K562 (cell line): ENCODE measurements around the gene XPO6. TPM values are rescaled to one million over a fixed set of nuclear protein-coding genes. Genes with fewer than 3 reads are reported as not detected.
A peak's percentile ranks its signal among the peaks of the same experiment; 100 is the strongest.

Experiments used
- BACH1 ChIP-seq: fragments of 200-800 bp; sonication (Bioruptor generic); IDR thresholded peaks from 2 replicates; pipeline ENCODE4 v1.6.1; 2016; ENCODE audit warnings: missing genetic modification characterization, missing compliant biosample characterization
- FOXA1 ChIP-seq: fragments of 450-650 bp; IDR thresholded peaks from 2 replicates; pipeline ENCODE4 v1.6.1; 2016; ENCODE audit warnings: mild to moderate bottlenecking, borderline replicate concordance
- GABPB1 ChIP-seq: sonication (generic); formaldehyde crosslinking; IDR thresholded peaks from 2 replicates; pipeline ENCODE4 v1.8.0; 2022; ENCODE audit warnings: mild to moderate bottlenecking, missing genetic modification reagents
- KDM5B ChIP-seq: fragments of 200-600 bp; sonication (generic); IDR thresholded peaks from 2 replicates; pipeline ENCODE4 v1.6.1; 2012; ENCODE audit warnings: low read depth, mild to moderate bottlenecking, moderate library complexity, low read length, control low read depth, inconsistent platforms; ENCODE audit not compliant: insufficient replicate concordance
- MCM5 ChIP-seq: fragments of 450-650 bp; IDR thresholded peaks from 2 replicates; pipeline ENCODE4 v1.6.1; 2016; ENCODE audit warnings: low read depth
- NR1H2 ChIP-seq: sonication (generic); formaldehyde crosslinking; IDR thresholded peaks from 2 replicates; pipeline ENCODE4 v1.4.0; 2020; ENCODE audit warnings: mild to moderate bottlenecking, missing genetic modification reagents
- RBBP5 ChIP-seq: fragments of 200-600 bp; sonication (generic); IDR thresholded peaks from 2 replicates; pipeline ENCODE4 v1.6.1; 2012; ENCODE audit warnings: borderline replicate concordance, mild to moderate bottlenecking, low read length, control low read depth, inconsistent platforms; ENCODE audit not compliant: insufficient read depth, poor library complexity, severe bottlenecking
- RBM39 ChIP-seq: fragments of 200-400 bp; formaldehyde crosslinking; optimal IDR thresholded peaks from 2 replicates; pipeline ENCODE3; 2018; ENCODE audit warnings: low read depth, low read length
- SIN3B ChIP-seq: fragments of 450-650 bp; IDR thresholded peaks from 2 replicates; pipeline ENCODE4 v1.6.1; 2017; ENCODE audit warnings: low read depth, mild to moderate bottlenecking, moderate library complexity
- SMAD2 ChIP-seq: fragments of 150-350 bp; IDR thresholded peaks from 2 replicates; pipeline ENCODE4 v1.6.1; 2014; ENCODE audit warnings: low read depth, mild to moderate bottlenecking, low read length
- TAF7 ChIP-seq: fragments of 450-650 bp; IDR thresholded peaks from 2 replicates; pipeline ENCODE4 v1.6.1; 2016; ENCODE audit warnings: missing genetic modification characterization, missing compliant biosample characterization
- ZBTB1 ChIP-seq: sonication (generic); formaldehyde crosslinking; IDR thresholded peaks from 2 replicates; pipeline ENCODE4 v1.8.1; 2023; ENCODE audit warnings: missing genetic modification reagents, low read depth, mild to moderate bottlenecking, borderline replicate concordance
- ZNF121 ChIP-seq: sonication (generic); formaldehyde crosslinking; conservative IDR thresholded peaks from 2 replicates; pipeline ENCODE4 v1.8.0; 2022; ENCODE audit warnings: missing genetic modification reagents
- ZNF263 ChIP-seq: sonication (generic); formaldehyde crosslinking; IDR thresholded peaks from 2 replicates; pipeline ENCODE4 v1.8.0; 2022; ENCODE audit warnings: mild to moderate bottlenecking, missing genetic modification reagents, borderline replicate concordance
- ZNF408 ChIP-seq: fragments of 250-450 bp; sonication (Bioruptor Pico); IDR thresholded peaks from 2 replicates; pipeline ENCODE4 v1.4.0; 2020; ENCODE audit warnings: low read depth, mild to moderate bottlenecking, moderate library complexity
- ZNF668 ChIP-seq: fragments of 250-450 bp; sonication (Bioruptor Pico); IDR thresholded peaks from 2 replicates; pipeline ENCODE4 v1.8.0; 2022; ENCODE audit warnings: mild to moderate bottlenecking, inconsistent platforms
- ZNF695 ChIP-seq: fragments of 450-650 bp; formaldehyde crosslinking; IDR thresholded peaks from 2 replicates; pipeline ENCODE4 v1.4.0; 2020; ENCODE audit warnings: mild to moderate bottlenecking, moderate library complexity
- polyA plus RNA-seq, 8 experiments: library from polyadenylated mRNA; depleted of rRNA in 4 of 8; stranded (reverse) in 5 of 8; unstranded in 3 of 8; fragments of >200 nt; fragmentation: Nextera tagmentation in 2 of 8; fragmentation: Illumina TruSeq in 1 of 8; extraction: Ambion mirVana in 2 of 8; extraction: Trizol in 1 of 8; gene quantifications; 2 replicates each; pipeline versions ENCODE4 v1.2.1 to v1.2.3, GENCODE V29; 2011 to 2014; ENCODE audit warnings: inconsistent platforms in 1 of 8, missing spikeins in 1 of 8
- total RNA-seq, 7 experiments: library from RNA; depleted of rRNA in 6 of 7; stranded (reverse); fragments of >200 nt in 6 of 7; fragmentation: Illumina TruSeq in 2 of 7; extraction: Trizol in 2 of 7; gene quantifications; 2 replicates each; pipeline versions ENCODE4 v1.2.1 to v1.2.3, GENCODE V29; 2011 to 2021; ENCODE audit warnings: low replicate concordance in 1 of 7
- TF ChIP-seq, protein P1 (sequence below): fragments of 250-450 bp; sonication (Bioruptor Pico); IDR thresholded peaks from 2 replicates; pipeline ENCODE4 v1.5.0; 2021; ENCODE audit warnings: mild to moderate bottlenecking, moderate library complexity
- TF ChIP-seq, protein P2 (sequence below): fragments of 450-650 bp; conservative IDR thresholded peaks from 2 replicates; pipeline ENCODE4 v1.6.1; 2016; ENCODE audit warnings: missing genetic modification characterization, low read depth, mild to moderate bottlenecking, missing compliant biosample characterization, moderate library complexity
- TF ChIP-seq, protein P3 (sequence below): fragments of 250-450 bp; sonication (Bioruptor Pico); IDR thresholded peaks from 2 replicates; pipeline ENCODE4 v1.5.0; 2021

XPO6 gene
- total and polyA plus RNA-seq, 9 of the 15 experiments (the other 6 are each of a cell fraction or from before 2014, with no cell fraction given) = 11.2 to 196 (median 119) TPM

DNA sequence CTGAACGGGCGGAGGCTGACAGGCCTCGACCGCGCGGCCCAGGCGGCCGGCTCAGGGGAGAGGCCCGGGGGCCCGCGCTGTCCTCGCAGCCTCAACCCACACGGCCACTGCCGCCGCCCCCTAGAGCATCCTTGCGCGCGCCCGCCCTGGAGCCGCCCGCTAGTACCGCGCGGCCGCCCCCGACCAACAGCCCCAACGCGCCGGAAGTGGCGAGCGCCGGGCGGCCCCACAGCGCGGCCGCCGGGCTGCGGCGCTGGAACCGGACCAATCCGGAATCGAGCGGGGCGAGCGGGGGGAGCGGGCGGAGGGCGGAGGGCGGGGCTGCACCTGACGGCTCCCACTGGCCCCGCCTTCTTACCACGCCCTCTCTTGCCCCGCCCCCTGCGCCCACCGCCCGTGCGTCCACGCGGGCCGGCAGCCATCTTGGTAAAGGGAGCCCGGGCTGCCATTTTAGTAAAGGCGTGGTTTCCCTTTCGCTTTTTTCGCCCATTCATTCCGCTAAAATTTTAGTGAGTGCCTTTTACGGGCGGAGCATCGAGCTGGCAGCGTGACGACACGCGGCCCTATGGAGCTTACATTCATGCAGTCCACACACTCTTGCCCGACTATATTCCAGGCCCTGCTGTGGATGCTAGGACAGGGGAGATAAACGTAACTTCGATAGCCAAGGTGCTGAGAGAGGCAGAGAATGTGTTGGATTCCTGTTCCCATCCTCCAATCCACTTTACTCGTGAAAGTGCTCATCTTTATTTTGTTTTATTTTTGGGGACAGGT is at the start of gene XPO6 (continued):
- TF ChIP-seq, protein P1, sequence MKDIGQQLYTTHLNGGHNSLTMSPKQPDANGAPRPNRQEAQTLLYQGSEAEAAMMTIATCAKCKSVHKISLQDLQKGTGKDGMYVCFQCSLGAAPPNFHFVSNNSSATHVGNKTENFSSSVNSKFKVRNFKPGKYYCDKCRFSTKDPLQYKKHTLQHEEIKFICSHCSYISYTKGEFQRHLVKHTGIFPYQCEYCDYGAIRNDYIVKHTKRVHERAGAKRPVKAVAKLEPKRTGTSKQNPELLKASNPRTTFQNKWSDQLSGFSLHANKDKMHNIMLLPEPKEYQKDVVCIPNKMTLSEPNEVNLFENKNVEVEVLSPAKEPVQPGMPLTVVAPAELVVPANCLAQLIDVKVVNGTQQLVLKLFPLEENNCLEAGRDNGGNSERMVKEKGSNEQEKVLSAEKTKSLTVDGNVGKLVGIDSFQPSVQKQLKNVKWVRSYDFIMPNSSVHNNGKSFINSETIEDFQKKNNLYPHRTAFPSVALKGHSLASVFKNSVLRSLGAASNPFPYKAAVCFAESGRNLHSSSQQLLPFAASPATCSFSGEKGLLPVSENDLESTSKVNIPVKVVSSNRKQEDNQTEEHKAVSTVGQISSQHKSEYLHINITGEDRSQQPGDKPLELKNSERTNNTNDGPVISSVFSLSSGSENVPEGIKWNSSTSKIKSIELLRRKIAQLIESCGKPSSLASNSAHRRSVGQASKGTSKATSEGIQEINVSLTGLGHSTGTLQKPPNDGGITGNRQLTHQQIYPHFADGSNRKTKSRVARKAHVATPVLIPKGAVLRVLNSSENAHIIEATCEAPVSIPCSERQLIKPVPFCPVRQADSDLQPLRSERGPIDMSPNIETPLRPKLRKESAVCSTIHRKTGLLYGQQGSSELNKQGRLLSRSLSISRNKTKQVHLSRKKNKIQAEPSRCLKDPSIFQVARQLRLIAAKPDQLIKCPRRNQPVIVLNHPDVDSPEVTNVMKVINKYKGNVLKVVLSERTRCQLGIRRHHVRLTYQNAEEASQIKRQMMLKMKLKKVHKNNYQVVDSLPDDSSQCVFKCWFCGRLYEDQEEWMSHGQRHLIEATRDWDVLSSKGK = no peak
- TF ChIP-seq RBBP5 = peak; percentile 70
- TF ChIP-seq FOXA1 = no peak
- no peak for TF ChIP-seq ZNF263
- peak; percentile 21 for TF ChIP-seq KDM5B
- no peak for TF ChIP-seq SMAD2
- TF ChIP-seq NR1H2 (CRISPR knock-in tag) = no peak
- peak; percentile 35; the same call in 1 of the 2 replicates for TF ChIP-seq GABPB1 (CRISPR knock-in tag)
- no peak for TF ChIP-seq ZNF121 (CRISPR knock-in tag)
- no peak for TF ChIP-seq ZNF695 (CRISPR knock-in tag)
- TF ChIP-seq, protein P2, sequence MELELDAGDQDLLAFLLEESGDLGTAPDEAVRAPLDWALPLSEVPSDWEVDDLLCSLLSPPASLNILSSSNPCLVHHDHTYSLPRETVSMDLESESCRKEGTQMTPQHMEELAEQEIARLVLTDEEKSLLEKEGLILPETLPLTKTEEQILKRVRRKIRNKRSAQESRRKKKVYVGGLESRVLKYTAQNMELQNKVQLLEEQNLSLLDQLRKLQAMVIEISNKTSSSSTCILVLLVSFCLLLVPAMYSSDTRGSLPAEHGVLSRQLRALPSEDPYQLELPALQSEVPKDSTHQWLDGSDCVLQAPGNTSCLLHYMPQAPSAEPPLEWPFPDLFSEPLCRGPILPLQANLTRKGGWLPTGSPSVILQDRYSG (tag) = peak; percentile 47; the same call in 1 of the 2 replicates
- peak; percentile 44; the same call in 1 of the 2 replicates for TF ChIP-seq TAF7 (tag)
- TF ChIP-seq ZBTB1 (CRISPR knock-in tag) = no peak
- no peak for TF ChIP-seq ZNF668 (CRISPR knock-in tag)
- TF ChIP-seq ZNF408 (CRISPR knock-in tag) = no peak
- peak; percentile 64 for TF ChIP-seq SIN3B
- no peak for TF ChIP-seq RBM39
- no peak for TF ChIP-seq MCM5
- no peak; the same call in 1 of the 2 replicates for TF ChIP-seq BACH1
- TF ChIP-seq, protein P3, sequence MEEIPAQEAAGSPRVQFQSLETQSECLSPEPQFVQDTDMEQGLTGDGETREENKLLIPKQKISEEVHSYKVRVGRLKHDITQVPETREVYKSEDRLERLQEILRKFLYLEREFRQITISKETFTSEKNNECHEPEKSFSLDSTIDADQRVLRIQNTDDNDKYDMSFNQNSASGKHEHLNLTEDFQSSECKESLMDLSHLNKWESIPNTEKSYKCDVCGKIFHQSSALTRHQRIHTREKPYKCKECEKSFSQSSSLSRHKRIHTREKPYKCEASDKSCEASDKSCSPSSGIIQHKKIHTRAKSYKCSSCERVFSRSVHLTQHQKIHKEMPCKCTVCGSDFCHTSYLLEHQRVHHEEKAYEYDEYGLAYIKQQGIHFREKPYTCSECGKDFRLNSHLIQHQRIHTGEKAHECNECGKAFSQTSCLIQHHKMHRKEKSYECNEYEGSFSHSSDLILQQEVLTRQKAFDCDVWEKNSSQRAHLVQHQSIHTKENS (CRISPR knock-in tag) = no peak
